Astrocyte (in vitro differentiated cells and primary cell): ENCODE data around the gene PARD3B.

Experiments used
- EZH2 ChIP-seq: IDR thresholded peaks from 2 replicates; pipeline ENCODE4 v1.6.1; 2012; ENCODE audit warnings: mild to moderate bottlenecking, low read length, inconsistent platforms; ENCODE audit not compliant: insufficient read depth
- TF ChIP-seq, protein P1 (sequence below): IDR thresholded peaks from 2 replicates; pipeline ENCODE4 v1.5.1; 2011; ENCODE audit warnings: low read depth, mild to moderate bottlenecking, inconsistent platforms, low read length, moderate library complexity; ENCODE audit not compliant: insufficient read depth

DNA sequence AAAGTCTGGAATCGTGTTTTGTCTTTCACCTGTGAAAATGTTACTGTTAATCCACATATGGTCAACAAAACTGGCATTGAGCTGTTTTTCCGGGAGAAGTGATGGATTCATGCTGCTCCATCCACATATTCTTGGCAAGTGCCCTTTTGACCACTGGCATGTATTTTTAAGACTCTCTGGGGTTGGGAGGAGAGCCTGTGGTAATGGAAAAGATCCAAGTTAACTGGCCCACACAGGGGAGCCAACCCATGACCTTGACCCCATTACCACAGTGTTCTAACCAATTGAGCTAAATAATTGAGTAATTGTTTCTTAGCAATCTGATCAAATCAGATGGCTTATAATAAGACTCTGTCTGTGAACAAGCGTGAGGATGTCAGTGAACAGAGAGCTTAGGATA is 840.8 kb downstream of the PARD3B start:
- TF ChIP-seq, protein P1, sequence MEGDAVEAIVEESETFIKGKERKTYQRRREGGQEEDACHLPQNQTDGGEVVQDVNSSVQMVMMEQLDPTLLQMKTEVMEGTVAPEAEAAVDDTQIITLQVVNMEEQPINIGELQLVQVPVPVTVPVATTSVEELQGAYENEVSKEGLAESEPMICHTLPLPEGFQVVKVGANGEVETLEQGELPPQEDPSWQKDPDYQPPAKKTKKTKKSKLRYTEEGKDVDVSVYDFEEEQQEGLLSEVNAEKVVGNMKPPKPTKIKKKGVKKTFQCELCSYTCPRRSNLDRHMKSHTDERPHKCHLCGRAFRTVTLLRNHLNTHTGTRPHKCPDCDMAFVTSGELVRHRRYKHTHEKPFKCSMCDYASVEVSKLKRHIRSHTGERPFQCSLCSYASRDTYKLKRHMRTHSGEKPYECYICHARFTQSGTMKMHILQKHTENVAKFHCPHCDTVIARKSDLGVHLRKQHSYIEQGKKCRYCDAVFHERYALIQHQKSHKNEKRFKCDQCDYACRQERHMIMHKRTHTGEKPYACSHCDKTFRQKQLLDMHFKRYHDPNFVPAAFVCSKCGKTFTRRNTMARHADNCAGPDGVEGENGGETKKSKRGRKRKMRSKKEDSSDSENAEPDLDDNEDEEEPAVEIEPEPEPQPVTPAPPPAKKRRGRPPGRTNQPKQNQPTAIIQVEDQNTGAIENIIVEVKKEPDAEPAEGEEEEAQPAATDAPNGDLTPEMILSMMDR, result no peak
- no peak for TF ChIP-seq EZH2
